ENCODE measurements around the gene URM1. TPM values are rescaled to one million over a fixed set of nuclear protein-coding genes. Genes with fewer than 3 reads are reported as not detected.
"Not testable (repeated sequence)": the region's sequence is repeated elsewhere in the genome, so short reads cannot be mapped to it uniquely, and the experiment has no call there.

URM1 gene
- total RNA-seq, result 76.9 and 77.9 TPM in 2 replicates

DNA sequence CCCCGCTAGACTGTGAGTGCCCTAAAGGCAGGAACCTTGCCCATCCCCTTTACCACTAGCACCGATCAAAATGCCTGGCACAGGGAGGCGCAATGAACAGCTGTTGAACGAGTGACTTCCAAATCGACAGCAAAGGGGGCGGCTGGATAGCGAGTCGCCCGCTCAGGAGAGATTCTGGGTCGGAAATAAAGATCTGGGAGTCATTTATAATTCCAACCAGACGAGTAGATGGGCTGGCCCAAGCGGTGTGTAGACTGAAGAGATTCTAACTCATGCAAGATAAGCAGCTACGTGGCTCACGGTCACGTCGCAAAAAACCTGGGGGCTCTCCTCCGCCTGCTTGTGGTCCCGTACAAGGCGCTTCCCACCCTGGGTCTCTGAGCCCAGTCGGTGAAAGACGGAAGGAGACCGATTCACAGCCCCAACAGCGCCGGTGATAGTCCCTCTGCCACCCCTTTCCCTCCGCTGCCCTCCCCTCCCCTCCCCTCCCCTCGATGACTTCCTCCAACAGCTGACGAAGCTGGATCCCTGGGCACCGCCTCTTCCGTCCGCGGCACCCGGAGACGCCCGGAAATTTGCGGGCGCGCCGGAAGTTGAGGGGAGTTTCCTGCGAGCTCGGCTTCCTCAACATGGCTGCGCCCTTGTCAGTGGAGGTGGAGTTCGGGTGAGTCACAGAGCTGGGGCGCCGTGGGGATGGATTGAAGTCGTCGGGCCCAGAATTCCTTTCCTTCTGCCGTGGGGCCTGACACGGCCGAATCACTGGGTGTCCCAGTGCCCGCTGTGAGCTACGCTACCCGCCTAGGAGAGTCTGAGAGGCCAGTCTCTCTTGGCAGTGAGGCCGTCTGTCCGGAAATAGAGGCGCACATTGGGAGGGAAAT is at the start of gene URM1:
Gene URM1 (plus strand): TSS at position 623 of the 878 bp plus-strand sequence. CDS start 7 bp downstream, at position 630.
- intact Hi-C loops (cut with micrococcal nuclease), result loop anchor here (1.0 to 5.0 kb wide), 7 partner anchors 9 to 180 kb away; partner anchors contain the start of genes COQ4, GLE1, GOLGA2 and ODF2

GRCh38 chr9:128321879-128322403 is 49.2 kb upstream of the URM1 start:
- intact Hi-C loops (cut with micrococcal nuclease), result loop anchor here (1.0 to 5.0 kb wide), 9 partner anchors 18 to 789 kb away; partner anchors contain the start of genes BBLN, CRAT, GOLGA2 and ODF2

DNA sequence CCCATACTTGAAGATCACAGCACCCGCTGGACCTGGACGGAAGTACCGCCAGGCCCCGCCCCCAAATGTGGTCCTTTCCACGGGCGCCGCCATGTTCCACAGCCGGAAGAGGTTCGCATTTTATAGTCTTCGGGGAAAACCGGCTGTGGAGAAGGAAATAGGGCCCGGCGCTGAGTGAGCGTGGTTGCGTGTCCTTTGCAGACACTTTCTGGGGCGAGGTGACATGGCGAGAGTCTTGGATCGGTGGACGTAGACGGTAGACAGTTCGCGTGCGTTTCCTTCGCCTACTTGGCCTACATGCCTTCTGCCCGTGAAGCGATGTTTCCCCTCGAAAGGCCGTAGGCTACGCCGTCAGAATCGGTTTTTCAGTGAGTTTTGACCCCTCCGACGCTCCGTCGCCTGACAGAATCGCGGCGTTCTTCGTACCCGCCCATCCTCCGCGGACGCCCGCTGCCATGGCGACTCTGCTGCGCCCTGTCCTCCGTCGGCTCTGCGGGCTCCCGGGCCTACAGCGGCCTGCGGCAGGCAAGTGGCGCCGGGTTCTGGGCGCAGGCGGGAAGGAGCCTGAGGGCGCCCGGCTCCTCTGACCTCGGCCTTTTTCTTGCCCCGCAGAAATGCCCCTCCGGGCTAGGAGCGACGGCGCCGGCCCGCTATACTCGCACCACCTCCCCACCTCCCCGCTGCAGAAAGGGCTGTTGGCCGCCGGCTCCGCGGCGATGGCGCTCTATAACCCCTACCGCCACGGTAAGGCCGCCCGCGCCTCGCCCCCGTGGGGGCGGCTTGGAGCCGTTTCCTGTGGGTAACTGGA is 48.6 kb upstream of the URM1 start, which contains the start of the genes COQ4 and TRUB2:
Gene COQ4 (plus strand): TSS at position 436 of the 808 bp plus-strand sequence. CDS start 20 bp downstream, at position 456.
Gene TRUB2 (minus strand): TSS at position 44 of the 808 bp plus-strand sequence. CDS start 39 bp downstream, at position 5.
- intact Hi-C loops (cut with micrococcal nuclease), result loop anchor here (1.0 to 5.0 kb wide), 9 partner anchors 18 to 788 kb away; partner anchors contain the start of genes BBLN, CRAT, GOLGA2 and ODF2

DNA sequence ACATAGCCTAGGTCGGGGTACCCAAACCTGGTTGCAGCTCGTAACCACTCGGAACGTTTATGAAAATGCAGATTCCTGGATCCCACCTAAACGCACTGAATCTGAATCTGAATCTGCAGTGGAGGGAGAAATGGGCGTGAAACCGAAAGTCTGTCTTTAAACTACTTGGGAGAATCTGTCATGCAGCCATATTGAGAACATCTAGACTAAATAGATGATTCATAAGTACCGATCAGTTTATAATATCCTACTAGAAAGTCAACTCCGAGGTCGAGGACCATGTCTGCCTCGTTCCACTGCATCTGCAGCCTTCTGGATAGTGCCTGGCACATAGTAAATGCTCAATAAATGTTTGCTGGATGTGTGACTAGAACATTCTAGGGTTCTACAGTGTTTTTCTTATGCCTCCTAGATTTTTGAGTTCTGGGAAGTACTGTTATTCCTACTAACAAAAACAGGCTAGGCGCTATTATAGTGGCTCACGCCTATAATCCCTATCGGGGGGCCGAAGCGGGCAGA is 47.9 kb upstream of the URM1 start:
- intact Hi-C loops (cut with micrococcal nuclease), result loop anchor here (2.0 to 5.0 kb wide), 3 partner anchors 40 to 788 kb away; partner anchors contain the start of genes CRAT, PTPA and TBC1D13

DNA sequence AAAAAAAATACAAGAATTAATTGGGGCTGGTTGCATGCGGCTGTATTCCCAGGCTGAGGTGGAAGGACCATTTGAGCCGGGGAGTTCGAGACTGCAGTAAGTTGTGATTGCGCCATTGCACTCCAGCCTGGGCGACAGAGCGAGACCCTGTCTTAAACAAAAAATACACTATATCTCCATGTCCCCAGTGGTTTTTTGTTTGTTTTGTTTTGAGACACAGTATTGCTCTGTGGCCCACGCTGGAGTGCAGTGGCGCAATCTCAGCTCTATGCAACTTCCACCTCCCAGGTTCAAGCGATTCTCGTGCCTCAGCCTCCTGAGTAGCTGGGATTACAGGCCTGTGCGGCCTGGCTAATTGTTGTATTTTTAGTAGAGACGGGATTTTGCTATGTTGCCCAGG is 47.4 kb upstream of the URM1 start:
- intact Hi-C loops (cut with micrococcal nuclease), result loop anchor here (2.0 to 5.0 kb wide), 3 partner anchors 39 to 787 kb away; partner anchors contain the start of genes CRAT, PTPA and TBC1D13

DNA sequence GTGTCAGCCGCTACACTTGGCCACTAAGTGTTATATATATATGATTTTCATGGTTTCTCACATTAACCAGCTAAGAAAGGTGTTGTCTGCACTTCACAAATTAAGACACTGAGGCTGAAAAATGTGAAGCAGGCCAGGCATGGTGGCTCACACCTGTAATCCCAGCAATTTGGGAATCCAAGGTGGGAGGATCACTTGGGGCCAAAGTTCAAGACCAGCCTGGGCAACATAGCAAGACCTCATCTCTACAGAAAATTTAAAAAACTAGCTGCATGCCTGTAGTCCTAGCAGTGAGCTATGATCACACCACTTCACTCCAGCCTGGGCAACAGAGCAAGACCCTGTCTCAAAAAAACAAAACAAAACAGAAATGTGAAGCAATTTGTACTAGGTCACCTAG is 46.8 kb upstream of the URM1 start:
- intact Hi-C loops (cut with micrococcal nuclease), result loop anchor here (5.0 kb wide), 1 partner anchor 463 kb away; the partner anchor contains the start of gene TBC1D13

DNA sequence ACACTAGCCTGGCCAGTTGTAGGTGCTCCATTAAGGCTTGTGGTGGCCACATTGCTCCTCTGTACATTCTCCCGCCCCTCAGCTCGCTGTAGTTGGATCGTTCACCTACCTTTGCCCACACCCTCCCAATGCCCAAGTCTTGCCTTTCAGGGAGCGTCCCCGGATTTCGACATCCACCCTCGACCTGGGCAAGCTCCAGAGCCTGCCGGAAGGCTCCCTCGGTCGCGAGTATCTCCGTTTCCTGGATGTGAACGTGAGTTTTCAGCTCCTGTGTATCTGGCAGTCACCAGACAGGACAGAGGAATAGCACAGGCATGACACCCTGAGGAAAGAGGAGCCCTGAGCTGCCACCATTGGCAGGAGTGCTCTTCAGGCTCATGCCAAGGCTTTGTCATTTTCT is 45.5 kb upstream of the URM1 start:
- intact Hi-C loops (cut with micrococcal nuclease), result no loop called here

GRCh38 chr9:128333451-128333869 is 37.7 kb upstream of the URM1 start:
- intact Hi-C loops (cut with micrococcal nuclease), result no loop called here

DNA sequence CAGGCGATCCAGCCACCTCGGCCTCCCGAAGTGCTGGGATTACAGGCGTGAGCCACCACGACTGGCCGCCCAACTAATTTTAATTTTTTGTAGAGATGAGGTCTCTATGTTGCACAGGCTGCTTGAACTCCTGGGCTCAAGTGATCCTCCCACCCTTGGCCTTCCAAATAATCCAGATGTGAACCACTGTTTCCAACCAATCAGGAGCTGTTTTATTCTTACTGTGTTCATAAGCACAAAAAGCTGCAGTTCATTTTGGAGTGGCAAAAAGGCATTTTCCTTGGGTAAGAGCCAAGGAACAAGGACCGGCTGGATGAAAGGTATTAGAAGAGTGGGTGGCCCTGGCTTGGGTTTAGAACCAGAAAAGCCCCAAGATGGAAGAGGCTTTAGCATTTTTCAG is 36.0 kb upstream of the URM1 start:
- intact Hi-C loops (cut with micrococcal nuclease), result no loop called here

GRCh38 chr9:128335914-128336313 is 35.3 kb upstream of the URM1 start:
- intact Hi-C loops (cut with micrococcal nuclease), result no loop called here

- intact Hi-C loops (cut with micrococcal nuclease), result no loop called here
Observed at GRCh38 chr9:128337936-128338335, 33.2 kb upstream of the URM1 start.

GRCh38 chr9:128338852-128339614 is 32.1 kb upstream of the URM1 start:
- intact Hi-C loops (cut with micrococcal nuclease), result not testable (repeated sequence)

GRCh38 chr9:128339761-128340690 is 31.1 kb upstream of the URM1 start, which contains the start of gene SLC27A4:
Gene SLC27A4 (plus strand): TSS chr9:128340527. CDS start chr9:128343133, 2,606 bp downstream.
- intact Hi-C loops (cut with micrococcal nuclease), result loop anchor here (1.0 to 2.0 kb wide), 4 partner anchors 18 to 149 kb away; partner anchors contain the start of genes CIZ1, COQ4, TRUB2 and URM1

DNA sequence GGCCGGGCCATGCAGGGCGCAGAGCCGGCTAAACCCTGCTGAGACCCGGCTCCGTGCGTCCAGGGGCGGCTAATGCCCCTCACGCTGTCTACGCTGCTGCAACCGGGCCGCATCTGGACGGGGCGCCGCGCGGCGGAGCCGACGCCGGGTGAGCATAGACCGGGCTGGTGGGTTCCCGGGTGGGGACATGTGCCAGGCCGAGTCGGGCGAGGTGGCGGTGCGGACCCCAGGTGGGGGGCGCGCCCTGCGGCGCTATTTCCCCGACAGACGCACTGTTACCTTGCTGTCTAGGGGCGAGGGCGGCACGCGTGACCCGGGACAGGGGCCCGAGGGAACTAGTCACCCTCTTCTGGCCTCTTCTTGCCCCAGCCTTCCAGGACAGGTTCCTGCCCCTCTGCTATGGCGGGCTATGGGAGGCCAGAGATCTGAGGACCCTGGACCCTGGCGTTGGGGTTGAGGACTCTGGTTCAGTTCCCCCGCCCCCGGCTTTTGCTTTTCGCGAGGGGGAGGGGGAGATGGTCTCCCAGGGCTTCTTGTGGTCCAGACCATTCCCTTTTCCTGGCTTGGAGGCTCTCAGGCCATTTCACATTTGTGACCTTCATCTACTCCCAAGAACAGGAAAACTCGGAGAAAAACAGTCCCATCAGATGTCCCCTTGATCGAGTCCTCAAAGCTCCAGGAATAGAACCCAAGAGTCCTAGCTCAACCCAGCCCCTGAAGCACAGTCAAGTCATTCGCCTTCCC is 30.3 kb upstream of the URM1 start:
- intact Hi-C loops (cut with micrococcal nuclease), result loop anchor here (1.0 to 2.0 kb wide), 7 partner anchors 19 to 150 kb away; partner anchors contain the start of genes CIZ1, COQ4, GOLGA2 and SWI5

DNA sequence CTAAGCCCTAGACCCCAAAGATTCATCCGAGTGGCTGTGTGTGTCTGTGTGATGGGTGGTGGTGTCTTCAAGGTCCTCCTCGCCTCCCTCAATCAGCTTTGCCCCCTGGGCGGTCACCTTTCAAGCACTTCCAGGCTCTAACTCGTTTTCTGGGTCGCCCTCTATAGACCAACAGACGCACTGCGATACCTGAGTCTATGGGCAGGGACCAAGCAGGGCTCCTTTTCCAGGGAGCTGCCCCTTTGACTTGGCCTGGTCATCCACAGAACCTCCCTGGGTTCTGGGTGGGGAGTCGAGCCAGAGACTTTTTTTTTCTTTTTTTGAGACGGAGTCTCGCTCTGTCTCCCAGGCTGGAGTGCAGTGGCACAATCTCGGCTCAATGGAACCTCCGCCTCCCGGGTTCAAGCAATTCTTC is 29.7 kb upstream of the URM1 start:
- intact Hi-C loops (cut with micrococcal nuclease), result loop anchor here (1.0 to 2.0 kb wide), 6 partner anchors 21 to 151 kb away; partner anchors contain the start of genes CIZ1, GOLGA2, SWI5 and URM1

DNA sequence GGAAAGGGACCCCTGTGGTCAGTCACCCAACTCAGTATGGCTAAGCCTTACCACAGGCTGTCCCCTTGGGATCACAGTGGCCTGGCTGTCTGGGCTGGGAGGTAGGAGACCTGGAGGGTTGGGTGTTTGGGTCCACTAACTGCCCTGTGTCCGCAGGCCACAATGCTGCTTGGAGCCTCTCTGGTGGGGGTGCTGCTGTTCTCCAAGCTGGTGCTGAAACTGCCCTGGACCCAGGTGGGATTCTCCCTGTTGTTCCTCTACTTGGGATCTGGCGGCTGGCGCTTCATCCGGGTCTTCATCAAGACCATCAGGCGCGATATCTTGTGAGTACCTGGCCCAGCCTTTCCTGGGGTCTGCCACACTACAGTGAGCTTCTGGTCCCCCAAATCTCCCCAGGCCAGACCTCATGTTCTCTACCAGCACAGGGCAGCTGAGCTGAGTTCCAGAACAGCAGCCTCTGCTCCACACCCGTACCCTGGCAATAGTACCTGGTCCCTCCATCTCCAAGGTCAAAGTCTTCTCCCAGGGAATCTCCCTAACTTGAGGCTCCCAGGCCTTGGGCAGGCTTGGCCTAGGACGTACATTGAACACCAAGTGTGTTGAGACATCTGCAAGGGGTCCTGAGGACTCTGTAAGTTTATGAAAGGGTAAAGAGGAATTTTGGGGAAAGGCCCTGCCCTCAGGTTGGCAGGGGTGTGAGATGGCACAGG is 28.0 kb upstream of the URM1 start:
- intact Hi-C loops (cut with micrococcal nuclease), result no loop called here

- intact Hi-C loops (cut with micrococcal nuclease), result no loop called here
Observed at GRCh38 chr9:128343855-128344254, 27.3 kb upstream of the URM1 start.

Measured in T-helper 2 cell treated with Interferon-gamma antibody and Interleukin-4, amounts not matched to agents 100 ng/mL and 5 ng/mL, for 36 hours (primary cell).